HG03108 (cell line): ENCODE results near the gene SLC25A40.
"Not testable (repeated sequence)": the region's sequence is repeated elsewhere in the genome, so short reads cannot be mapped to it uniquely, and the experiment has no call there.

Experiments used
- ATAC-seq: cut with Tn5 transposase; IDR thresholded peaks from one replicate; pipeline ENCODE4 v1.9.1; 2021; ENCODE audit warnings: moderate library complexity; ENCODE audit not compliant: unreplicated experiment

Gene SLC25A40

DNA sequence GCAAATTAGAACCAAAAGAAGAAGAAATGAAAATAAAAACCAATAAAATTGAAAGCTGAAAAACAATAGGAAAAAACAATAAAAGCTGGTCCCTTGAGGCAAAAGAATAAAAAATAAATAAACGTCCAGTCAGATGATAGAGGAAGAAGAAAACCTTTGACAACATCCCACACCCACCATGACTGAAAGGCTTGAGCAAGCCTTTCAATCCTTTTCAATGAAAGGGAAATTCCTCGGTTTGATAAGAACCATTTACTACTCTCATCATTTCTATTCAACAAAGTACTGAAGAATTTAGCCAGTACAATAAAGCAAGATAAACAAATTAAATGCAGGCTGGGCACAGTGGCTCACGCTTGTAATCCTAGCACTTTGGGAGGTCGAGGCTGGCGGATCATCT lies 3.8 kb downstream of the SLC25A40 start:
- ATAC-seq: no peak

DNA sequence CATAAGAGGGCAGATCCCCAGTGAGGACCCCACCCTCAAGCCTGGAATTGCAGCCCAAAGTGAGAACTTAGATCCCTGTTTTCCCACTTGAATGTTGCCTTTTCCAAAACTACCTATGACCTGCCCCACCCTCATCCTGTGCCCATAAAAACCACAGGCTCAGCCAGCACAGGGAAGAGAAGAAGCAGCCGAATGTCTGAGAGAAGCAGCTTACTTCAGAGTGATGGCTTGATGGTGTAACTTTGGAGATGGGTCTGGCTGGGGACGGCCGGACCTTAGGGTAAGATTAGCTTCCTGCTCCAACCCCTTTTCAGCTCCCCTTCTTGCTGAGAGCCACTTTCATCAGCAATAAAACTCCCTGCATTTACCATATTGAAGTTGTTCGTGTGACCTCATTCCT lies 5.7 kb downstream of the SLC25A40 start:
- ATAC-seq: no peak

DNA sequence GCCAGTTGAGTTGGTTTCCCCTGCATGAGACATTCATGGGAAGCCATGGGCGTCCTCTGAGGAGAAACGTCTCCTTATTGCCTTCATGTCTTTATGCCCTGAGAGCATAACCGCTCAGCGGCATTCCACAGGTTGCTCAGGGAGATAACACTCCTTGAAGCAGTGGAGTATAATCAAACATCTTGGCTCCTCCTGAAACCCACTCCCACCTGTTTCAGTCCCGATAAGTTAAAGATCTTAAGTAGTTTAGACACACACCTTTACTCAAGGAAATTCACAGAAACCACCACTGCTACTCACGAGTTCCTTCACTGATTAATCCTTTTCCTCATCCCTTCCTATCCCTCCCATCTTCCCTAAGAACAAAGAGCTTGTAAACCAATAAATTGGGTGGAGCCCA lies 9.6 kb downstream of the SLC25A40 start:
- ATAC-seq: not testable (repeated sequence)

DNA sequence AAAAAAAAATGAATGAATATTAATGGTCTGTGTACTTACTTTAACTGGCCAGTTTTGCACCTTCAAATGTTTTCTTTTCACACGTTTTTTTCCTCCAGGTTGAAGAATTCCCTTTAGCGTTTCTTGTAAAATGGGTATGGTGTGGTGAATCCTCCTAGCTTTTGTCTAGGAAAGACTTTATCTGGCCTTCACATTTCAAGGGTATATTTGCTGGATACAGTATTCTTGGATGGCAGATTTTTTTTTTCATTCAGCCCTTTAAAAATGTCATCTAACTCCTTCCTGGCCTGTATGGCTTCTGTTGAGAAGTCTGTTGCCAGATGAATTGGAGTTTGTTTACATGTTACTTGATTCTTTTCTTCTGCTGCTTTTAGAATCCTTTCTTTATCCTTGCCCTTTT lies 10.1 kb downstream of the SLC25A40 start:
- ATAC-seq: no peak

- no peak for ATAC-seq
These were observed 17.6 kb downstream of the SLC25A40 start for GRCh38 chr7:87858417-87859100.

DNA sequence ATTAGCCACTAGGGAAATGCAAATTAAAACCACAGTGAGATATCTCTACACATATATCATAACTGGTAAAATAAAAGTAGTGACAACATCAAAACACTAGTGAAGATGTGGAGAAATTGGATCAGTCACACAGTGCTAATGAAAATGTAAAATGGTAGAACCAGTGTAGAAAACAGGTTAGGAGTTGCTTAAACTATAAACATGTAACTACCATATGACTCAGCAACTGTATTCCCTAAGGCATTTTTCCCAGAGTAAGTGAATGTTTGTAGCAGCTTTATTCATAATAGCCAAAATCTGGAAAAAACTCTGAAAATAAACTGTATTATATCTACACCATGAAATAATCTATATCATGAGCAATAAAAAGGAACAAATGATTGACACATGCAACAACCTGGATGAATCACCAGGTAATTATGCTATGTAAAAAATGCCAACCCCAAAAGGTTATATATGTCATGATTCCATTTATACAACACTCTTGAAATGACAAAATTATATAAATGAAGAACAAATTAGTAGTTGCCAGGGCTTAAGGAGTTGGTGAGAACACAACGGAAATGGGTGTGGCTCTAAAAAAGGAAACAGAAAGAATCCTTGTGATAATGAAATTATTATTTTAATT lies 22.8 kb downstream of the SLC25A40 start:
- no peak for ATAC-seq

- no peak for ATAC-seq
These were observed 23.9 kb downstream of the SLC25A40 start for GRCh38 chr7:87852306-87852705.

GRCh38 chr7:87850836-87851593 lies 25.1 kb downstream of the SLC25A40 start:
- ATAC-seq: no peak

GRCh38 chr7:87837597-87837996 lies 38.6 kb downstream of the SLC25A40 start:
- ATAC-seq: no peak

DNA sequence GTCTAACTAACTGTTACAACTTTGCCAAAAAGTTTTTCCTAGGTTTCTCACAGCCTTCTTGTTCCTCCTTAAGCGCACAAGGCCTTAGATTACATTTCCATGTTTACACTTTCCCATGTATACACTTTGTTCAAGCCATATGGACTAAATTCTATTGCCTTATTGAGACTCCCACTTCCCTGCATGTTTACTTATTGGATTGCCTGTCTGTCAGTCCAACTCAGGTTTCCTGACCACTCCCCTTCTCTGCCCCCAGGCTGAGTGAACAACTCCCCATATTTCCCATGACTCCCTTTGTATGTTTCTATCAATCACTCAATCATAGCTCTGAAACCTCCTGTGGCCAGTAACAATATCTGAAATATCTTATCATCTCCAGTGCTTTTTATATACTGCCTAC lies 43.0 kb downstream of the SLC25A40 start:
- ATAC-seq: no peak

GRCh38 chr7:87831097-87831496 lies 45.1 kb downstream of the SLC25A40 start:
- no peak for ATAC-seq

DNA sequence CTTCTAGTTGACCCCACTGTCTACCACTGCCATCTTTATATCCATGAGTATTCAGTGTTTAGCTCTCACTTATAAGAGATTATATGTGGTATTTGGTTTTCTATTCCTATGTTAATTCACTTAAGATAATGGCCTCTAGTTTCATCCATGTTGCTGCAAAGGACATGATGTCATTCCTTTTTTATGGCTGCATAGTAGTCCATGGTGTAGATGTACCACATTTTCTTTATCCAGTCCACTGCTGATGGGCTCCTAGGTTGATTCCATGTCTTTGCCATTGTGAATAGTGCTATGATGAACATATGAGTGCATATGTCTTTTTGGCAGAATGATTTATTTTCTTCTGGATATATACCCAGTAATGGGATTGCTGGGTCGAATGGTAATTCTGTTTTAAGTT lies 47.8 kb downstream of the SLC25A40 start:
- ATAC-seq: not testable (repeated sequence)

GRCh38 chr7:87825369-87825768 lies 50.8 kb downstream of the SLC25A40 start:
- ATAC-seq: not testable (repeated sequence)

DNA sequence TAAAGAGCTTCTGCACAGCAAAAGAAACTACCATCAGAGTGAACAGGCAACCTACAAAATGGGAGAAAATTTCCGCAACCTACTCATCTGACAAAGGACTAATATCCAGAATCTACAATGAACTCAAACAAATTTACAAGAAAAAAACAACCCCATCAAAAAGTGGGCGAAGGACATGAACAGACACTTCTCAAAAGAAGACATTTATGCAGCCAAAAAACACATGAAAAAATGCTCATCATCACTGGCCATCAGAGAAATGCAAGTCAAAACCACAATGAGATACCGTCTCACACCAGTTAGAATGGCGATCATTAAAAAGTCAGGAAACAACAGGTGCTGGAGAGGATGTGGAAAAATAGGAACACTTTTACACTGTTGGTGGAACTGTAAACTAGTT lies 54.1 kb downstream of the SLC25A40 start:
- ATAC-seq: not testable (repeated sequence)

GRCh38 chr7:87818336-87818735 lies 57.8 kb downstream of the SLC25A40 start:
- ATAC-seq: no peak

GRCh38 chr7:87816389-87816788 lies 59.8 kb downstream of the SLC25A40 start:
- ATAC-seq: no peak

DNA sequence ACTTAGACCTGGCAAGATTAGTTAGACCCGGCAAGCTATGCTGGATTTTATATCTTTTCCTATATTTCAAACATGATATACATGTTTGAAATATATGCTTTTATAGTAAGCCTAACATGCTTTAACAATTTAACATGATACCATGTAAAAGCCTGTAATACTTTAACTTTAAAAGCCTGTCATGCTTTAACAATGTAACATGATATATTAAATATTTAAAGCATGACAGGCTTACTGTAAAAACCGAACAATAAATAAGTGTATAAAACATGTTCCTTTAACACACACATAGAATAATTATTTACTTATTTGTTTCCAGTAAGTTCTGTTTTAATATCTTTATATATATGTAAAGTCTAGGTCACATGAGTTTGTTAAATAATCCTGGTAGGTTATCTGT lies 65.4 kb downstream of the SLC25A40 start:
- no peak for ATAC-seq

DNA sequence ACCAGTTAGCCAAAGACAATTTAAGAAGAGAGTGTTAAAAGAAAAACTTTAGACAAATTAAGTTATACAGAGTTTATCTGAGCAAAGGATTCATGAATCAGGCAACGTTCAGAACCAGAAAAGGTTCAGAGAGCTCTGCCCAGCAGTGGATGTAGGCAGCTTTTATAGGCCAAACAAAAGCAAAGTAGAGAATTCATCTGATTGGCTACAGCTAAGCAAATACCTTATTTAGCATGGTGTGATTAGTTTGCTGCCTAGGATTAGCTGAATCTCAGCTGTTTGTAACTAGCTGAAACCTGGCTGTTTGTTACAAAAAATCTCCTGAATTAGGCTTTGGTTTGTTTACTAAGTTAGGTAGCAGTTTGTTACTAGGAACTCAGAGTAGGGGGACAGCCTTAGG lies 66.0 kb downstream of the SLC25A40 start:
- ATAC-seq: no peak

DNA sequence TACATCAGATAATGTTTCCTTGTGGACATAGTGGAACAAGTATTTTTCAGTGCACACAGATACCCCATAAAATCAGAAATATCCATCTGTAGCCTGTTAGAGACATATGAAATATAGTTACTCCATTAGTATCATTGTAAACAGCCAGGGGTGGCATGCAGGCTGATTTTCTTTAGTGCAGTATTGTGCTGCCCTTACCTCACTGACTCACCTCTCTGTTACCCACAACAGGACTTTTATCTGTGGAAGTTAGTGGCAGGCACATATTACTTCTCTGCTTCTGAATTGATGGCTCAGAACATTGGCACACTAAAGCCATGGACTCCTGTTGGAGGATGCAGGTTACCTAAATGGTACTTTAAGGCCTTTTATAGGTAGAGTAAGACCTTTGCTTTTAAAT lies 70.0 kb downstream of the SLC25A40 start:
- no peak for ATAC-seq

DNA sequence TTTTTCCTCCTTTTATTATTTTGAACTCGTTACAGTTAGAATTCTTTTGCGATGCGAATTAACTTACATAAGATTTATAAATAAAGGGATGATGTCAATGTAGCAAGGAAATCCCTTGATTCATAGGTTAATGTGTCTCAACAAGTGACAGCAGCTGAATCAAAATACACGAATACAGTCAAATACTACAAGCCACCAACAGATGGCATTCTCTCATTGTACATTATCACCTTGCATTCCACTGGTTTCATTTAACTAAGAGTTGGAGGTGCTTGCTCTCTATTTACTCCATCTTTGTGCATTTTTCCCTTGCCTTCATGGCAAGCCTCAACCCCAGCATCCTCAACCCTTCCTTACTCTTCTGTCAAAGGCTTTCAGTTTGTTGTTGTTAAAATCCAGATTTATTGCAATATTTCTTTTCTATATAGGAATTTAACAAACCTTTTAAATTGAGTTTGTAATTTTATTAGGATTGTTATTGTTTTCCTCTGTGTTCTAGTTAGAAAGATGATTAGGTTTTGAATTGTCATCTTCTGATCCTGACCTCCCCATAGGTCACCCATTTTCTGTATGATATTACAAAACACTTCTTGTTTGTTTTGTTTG lies 78.3 kb downstream of the SLC25A40 start:
- ATAC-seq: peak; percentile 84

DNA sequence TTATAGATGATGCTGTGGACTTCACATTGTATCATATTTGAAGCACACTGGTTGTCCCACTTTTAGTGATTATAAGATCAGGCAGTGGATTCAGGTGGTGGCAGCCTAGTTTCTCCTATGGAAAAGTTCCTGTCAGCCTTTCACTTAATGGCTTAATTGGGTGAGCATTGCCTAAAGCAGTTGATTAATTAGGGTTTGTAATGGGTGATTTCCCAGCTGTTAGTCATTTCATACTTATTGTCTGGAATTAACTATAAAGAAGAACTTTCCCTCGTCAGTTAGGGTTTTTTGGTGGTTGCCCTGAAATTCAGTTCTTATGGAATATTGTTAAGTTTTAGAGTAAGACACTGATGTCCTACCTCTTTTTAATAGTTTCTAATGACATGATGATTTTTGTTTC lies 78.8 kb downstream of the SLC25A40 start:
- no peak for ATAC-seq
